ENCODE measurements around the gene PTGFRN.

PTGFRN gene

GRCh38 chr1:116889380-116889779 lies 20.3 kb upstream of the PTGFRN start:
- DNase-seq, result no peak

DNA sequence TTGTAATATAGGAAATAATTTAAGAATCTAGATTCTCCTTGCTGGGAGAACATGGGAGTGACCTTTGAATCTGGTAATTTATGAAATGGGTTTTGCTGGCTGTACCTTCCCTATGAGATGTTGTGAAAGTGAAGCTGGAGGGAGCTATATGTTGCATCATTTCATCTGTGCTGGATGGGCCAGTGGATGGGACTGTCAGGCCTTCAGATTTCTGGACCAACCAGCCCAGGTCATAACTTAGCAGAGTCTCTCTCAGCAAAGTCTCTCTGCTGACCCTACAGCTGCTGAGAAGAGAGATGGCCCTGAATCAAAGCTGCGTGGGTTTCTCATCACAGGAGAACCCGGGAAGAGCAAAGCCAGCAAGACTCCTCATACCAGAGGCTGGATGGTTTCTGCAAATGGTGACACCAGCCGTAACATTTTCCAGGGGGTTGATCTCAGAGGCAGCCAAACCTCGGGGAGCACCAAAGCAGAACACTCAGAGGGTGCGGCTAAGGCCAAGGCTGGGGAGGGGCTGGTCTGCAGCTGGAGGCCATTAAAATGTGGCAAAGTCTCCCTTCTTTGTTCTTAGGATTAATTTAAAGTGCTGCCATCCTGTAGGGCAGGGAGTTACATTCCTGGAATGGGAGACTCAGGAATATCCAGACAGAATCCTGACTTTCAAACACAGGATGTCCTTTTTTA lies 18.2 kb upstream of the PTGFRN start:
- no peak for DNase-seq

DNA sequence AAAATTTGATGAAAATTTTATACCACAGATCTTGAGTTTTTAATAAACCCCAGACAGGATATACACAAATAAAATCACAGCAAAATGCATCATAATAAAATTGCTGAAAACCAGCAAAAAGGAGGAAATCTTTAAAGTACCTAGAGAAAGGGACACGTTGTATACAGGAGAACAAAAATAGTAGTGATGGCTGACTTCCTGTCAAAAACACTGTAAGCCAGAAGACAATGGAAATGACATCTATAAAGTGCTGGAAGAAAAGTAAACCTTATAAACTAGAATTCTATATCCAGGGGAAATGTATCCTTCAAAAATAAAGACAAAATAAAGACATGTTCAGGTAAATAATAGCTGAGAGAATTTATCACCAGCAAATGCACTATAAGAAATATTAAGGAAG lies 14.6 kb upstream of the PTGFRN start:
- no peak for DNase-seq

GRCh38 chr1:116899529-116899928 lies 10.2 kb upstream of the PTGFRN start:
- no peak for DNase-seq

DNA sequence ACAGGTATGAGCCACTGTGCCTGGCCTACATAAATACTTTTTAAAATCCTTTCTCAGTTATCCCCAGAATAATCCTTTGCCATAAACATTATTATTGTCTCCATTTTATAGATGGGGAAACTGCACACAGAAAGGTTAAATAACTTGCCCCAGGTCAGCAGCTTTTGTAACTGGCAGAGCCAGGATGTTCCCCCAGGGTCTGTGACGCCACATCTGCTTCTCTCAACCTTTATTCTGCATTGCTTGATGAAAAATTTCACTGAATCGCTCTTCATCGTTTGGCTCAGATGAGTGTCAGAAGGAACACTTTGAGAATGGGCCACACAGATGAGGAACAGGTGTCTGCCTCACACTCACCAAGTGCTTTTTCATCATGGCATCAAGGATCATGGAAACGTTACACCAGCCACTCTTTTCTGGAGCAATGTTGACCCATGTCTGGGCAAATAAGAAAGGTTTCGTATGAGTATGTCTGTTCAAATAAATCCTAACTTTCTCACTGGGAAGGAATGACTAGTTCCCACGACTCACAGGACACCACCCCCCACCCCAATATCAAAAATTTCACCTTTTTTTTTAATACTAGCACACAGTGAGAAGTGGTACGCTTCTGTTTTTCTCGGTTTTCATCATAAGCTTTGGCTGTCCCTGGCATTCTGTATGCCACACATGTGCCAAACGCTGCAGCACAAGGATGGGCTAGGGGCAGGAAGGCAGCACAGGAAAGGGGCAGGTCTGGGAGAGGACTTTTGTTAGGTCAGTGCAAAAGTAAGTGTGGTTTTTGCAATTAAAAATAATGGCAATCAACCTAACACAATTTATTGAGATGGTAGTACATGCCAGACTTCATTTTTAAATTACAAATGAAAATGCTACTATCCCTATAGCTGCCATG lies 9.0 kb upstream of the PTGFRN start:
- DNase-seq, result no peak

GRCh38 chr1:116902027-116902426 lies 7.7 kb upstream of the PTGFRN start:
- DNase-seq, result no peak

DNA sequence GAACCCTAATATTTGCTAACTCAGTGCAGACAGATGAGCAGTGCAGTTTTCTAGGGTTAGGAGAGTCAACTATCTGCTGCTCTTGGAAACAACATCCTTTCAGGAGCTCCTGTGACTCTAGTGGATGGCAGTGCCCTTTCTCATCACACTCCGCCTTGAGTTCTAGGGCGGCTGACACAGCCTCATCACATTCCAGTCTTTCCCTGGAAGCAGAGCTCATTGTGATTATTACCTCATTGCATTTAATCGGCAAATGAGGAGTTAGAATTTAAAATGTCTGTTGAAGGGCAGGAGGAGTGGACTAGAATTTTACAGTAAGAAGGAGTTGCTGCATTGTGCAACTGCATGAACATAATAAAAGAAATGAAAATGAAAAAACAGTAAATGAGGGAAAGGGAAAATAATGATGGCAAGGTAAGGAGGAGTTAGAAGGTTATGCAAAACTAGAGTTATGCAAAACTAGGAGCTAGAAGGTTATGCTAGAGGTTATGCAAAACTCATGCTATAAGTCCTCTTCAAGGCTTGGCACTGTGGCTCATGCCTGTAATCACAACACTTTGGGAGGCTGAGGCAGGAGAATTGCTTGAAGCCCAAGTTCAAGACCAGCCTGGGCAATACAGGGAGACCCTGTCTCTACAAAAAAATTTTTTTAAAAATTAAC lies 6.9 kb upstream of the PTGFRN start:
- peak; percentile 29 for DNase-seq

DNA sequence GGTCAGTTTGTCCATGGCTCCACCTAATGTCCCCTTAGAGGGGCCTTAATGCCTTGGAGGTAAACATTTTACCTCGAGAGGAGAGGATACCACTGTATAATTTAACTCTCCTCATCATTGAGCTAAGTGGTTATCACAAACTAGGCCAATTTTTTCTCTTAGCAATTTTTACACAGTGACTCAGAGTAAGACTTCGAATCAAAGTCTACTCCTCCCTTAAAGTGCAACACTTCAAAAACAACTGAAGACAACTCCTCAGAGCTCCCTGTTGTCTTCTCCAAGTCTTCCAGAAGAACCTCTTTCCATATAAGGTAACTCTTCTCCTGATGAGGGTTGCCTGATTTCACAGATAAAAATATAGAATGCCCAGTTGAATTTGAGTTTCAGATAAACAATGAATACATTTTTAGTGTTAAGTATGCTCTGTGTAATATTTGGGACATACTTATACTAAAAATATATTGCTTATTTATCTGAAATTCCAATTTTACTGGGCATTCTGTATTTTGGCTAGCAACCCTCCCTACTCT lies 4.9 kb upstream of the PTGFRN start:
- DNase-seq, result no peak

- DNase-seq, result no peak
Measured at GRCh38 chr1:116906812-116907211, 2.9 kb upstream of the PTGFRN start.

- DNase-seq, result no peak
Measured at GRCh38 chr1:116907351-116907750, 2.4 kb upstream of the PTGFRN start.

- no peak for DNase-seq
Measured at GRCh38 chr1:116908266-116908665, 1.4 kb upstream of the PTGFRN start.

DNA sequence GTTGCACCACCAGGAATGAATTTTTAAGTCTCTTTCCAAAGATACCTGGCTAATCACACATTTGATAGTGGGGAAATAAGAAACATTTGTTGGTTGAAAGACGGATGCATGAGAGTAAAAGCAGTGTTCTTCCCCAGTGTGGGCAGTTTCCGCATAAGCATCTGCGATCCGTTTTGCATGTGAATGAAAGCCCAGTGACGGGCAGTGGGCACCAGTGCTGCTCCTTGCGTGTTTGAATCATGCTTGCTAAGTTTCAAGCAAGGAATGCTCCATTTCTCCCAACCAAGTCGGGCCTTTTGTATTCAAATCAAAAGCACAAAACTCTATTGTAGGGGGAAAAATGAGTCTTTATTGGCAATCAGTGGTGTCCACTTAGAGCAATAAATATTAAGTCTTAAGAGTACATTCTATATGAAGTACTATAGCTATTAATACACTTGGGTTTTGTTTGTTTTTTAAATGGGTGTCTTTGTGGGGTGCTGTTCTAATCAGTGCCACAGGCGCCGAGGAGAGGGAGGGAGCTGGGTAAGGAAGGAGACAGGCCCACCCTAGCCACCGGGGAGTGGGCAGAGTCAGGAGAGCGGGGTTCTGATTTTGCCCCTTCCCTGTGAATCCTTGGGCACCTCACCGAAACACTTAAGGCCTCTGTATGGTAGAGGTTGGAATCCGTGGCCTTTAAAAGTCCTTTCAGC lies 750 bp upstream of the PTGFRN start:
- DNase-seq, result no peak

DNA sequence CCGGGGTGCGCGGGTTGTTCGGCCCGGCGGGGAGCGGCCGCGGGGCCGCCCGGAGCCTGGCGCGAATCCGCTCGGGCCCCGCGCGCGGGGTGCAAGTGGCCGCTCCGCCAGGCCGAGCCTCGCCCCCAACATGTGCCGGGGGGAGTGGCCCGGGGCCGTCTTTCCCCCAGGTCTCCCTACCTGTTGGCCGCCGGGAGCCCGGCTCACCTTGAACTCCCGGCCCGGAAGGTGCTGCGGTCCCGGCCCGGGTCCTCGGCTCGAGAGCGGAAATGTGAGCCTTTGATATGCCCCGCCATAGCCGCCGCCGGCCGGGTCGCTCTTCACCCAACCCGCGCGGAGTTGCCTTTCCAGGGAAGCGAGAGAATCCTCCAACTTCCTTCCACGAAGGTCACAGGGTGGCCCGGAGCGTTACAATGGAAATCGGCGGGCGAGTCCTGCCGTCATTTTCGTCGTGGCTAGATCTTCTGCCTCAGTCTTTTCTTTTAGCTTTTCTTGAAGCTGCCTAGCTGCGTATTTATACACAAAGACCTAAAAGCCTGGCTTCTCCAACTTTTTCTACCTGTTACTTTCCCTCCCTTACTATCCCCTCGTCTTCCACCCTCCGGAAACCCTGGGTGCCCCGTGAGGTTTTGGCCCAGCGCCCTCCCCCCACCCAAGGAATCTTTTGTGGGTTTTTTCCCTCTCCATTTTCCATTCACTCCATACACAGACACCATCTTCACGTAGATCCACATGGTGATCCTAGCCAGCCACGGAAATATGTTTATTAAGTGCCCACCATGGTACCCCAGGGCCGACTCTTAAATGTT lies 867 bp downstream of the PTGFRN start:
- DNase-seq, result peak; percentile 32

- peak; percentile 12 for DNase-seq
Measured at GRCh38 chr1:116911188-116911553, 1.5 kb downstream of the PTGFRN start.

DNA sequence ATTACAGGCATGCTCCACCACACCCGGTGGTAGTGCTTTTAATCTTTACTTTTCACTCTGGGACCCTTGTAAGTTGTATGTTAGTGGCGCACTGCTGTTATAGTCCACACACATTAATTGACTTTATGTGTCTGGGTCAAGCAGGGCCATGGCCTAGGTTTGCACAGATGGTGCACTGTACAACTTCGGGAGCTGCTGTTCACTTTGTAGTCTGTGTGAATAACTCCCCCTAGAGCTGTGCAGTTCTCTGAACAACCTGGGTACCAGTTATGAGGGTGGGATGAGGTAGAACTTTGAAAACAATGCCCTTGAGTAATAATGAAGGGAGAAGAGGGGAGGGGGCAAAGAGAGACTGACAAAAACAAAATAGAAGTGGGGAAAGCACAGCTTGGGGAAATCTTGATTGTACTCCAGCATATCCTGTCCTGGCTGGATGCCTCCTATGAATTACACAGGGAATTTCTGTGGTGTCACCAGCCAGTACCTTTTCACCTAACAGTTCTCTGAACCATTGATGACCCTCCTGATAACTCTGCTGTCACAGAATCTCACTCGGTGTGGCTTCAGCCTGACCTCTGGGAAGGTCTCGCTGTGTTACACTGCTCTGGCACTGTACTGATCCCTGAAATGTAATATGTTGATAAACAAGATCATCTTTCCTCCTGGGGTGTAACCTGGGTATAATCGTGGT lies 2.2 kb downstream of the PTGFRN start:
- no peak for DNase-seq

DNA sequence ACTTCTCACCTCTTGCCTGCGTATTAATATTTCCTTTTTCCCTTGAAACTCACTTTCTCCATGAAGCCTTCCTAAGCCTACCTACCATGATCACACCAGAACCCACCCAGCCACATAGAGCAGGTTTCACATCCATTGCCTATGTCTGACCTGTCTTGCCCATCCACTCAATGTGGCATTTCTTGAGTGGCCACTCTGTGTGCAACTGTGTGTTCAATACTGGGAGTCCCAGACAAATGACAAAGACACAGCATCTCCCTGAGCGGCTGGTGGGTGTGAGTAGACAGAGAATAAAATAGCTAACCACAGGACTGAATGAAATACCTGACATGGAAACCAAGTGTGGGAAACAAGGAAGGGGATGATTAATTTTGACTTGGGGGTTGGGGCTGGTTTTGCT lies 3.1 kb downstream of the PTGFRN start:
- no peak for DNase-seq

DNA sequence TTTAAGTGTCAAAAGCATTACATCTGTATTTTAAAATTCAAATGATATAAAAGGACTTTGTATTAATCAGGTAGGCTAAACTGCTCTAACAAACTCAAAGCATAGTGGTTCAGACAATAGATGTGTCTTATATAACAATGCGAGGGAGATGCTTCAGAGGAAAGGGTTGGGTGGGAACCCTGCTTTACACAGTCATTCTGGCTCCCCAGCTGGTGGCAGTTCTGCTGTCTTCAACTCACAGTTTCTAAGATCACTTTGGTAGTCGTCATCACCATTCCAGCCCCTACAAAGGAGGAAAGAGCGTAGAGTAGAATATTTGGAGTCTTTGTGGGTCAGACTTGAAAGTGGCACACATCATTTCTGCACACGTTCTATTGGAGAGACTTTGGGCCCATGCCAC lies 4.2 kb downstream of the PTGFRN start:
- DNase-seq, result no peak

DNA sequence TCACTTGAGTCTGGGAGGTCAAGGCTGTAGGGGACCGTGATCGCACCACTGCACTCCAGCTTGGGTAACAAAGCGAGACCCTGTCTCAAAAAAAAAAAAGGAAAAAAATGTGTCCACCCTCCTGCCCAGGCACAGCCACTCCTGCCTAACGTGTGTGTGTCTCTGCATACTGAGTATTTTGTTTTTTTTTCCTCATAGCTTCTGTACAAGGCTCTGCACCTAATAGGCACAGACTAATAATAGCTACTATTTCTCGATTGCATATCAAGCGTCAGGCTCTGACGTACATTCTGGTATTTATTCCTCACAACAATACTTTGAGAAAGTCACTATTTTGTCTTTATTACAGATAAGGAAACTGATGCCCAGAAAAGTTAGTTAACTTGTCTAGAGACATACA lies 5.0 kb downstream of the PTGFRN start:
- no peak for DNase-seq

GRCh38 chr1:116915086-116915661 lies 5.5 kb downstream of the PTGFRN start:
- DNase-seq, result no peak

DNA sequence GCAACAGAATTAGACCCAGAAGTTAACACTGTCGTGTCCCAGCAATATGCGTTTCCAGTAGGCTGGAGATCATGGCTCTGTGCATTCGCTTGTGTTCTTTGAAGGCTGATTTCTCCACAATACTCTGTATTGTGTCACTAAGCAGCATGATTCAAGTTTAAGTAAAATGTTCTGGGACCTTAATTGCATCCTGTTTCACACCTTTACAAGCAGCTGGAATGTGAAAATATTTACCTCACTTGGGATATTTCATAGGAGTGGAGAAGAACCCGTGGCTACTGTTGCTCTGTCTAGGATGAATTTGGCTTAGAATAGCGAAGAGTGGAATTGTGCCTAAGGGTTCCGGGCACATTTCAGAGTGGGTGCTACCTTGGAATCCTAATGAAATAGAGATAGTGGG lies 6.3 kb downstream of the PTGFRN start:
- no peak for DNase-seq
